WTC11 (cell line): ENCODE data around the gene PDE11A. TPM values are rescaled to one million over a fixed set of nuclear protein-coding genes. Genes with fewer than 3 reads are reported as not detected.

Experiments
- ATAC-seq: fragments of 200-7000 bp; cut with Tn5 transposase; 2 replicates; pipeline ENCODE4 v1.10.0; 2021; ENCODE audit warnings: mild to moderate bottlenecking, moderate library complexity
- CTCF ChIA-PET: fragments of 300-600 bp; sonication (Branson Sonifier 250); formaldehyde crosslinking; loops from one replicate; lab custom pipeline; 2021; ENCODE audit warnings: antibody characterized with exemption; lab: Charles Lee
- POLR2A ChIA-PET: fragments of 350-600 bp; sonication (Branson Sonifier 250); formaldehyde crosslinking; loops from one replicate; lab custom pipeline; 2021; ENCODE audit warnings: antibody characterized with exemption; lab: Charles Lee
- DNase-seq: peaks from one replicate; pipeline ENCODE4 v3.0.0; 2021; ENCODE audit warnings: low spot score
- H3K27ac Mint-ChIP-seq: 2 replicates; pipeline ENCODE4 v1.8.0; 2021; ENCODE audit warnings: mixed read lengths
- H3K27me3 Mint-ChIP-seq: 2 replicates; pipeline ENCODE4 v1.8.0; 2021; ENCODE audit warnings: low read depth, mild to moderate bottlenecking, moderate library complexity, mixed read lengths
- H3K36me3 Mint-ChIP-seq: 2 replicates; pipeline ENCODE4 v1.8.0; 2021; ENCODE audit warnings: mixed read lengths
- H3K4me1 Mint-ChIP-seq: 2 replicates; pipeline ENCODE4 v1.8.0; 2022; ENCODE audit warnings: mixed read lengths
- H3K4me3 Mint-ChIP-seq: 2 replicates; pipeline ENCODE4 v1.8.0; 2021; ENCODE audit warnings: mild to moderate bottlenecking, moderate library complexity, mixed read lengths
- H3K9me3 Mint-ChIP-seq: 2 replicates; pipeline ENCODE4 v1.8.0; 2021; ENCODE audit warnings: mixed read lengths
- CREB1 ChIP-seq: sonication (generic); formaldehyde crosslinking; IDR thresholded peaks from 2 replicates; pipeline ENCODE4 v1.8.0; 2023; ENCODE audit warnings: mild to moderate bottlenecking, missing genetic modification reagents
- GRHL2 ChIP-seq: fragments of 250-450 bp; sonication (Bioruptor Pico); IDR thresholded peaks from 2 replicates; pipeline ENCODE4 v1.8.0; 2022; ENCODE audit warnings: mild to moderate bottlenecking, moderate library complexity; ENCODE audit not compliant: insufficient replicate concordance, severe bottlenecking
- GTF2I ChIP-seq: fragments of 250-450 bp; sonication (Bioruptor Pico); conservative IDR thresholded peaks from 2 replicates; pipeline ENCODE4 v1.4.0; 2021; ENCODE audit warnings: mild to moderate bottlenecking
- JAZF1 ChIP-seq: fragments of 250-450 bp; sonication (Bioruptor Pico); IDR thresholded peaks from 2 replicates; pipeline ENCODE4 v1.9.0; 2021; ENCODE audit warnings: moderate library complexity, mild to moderate bottlenecking, inconsistent platforms
- NFE2L1 ChIP-seq: sonication (generic); formaldehyde crosslinking; IDR thresholded peaks from 2 replicates; pipeline ENCODE4 v1.8.1; 2023; ENCODE audit warnings: missing genetic modification reagents
- NFYB ChIP-seq: sonication (generic); formaldehyde crosslinking; conservative IDR thresholded peaks from 2 replicates; pipeline ENCODE4 v1.8.0; 2022; ENCODE audit warnings: low read depth, missing genetic modification reagents
- NR1H2 ChIP-seq: sonication (generic); formaldehyde crosslinking; IDR thresholded peaks from 2 replicates; pipeline ENCODE4 v1.9.0; 2021; ENCODE audit warnings: mild to moderate bottlenecking, moderate library complexity, missing genetic modification reagents
- NR3C1 ChIP-seq: sonication (generic); formaldehyde crosslinking; conservative IDR thresholded peaks from 2 replicates; pipeline ENCODE4 v1.8.1; 2023; ENCODE audit warnings: low read depth, mild to moderate bottlenecking, missing genetic modification reagents
- PRRX2 ChIP-seq: fragments of 250-450 bp; sonication (Bioruptor Pico); IDR thresholded peaks from 2 replicates; pipeline ENCODE4 v1.8.0; 2021; ENCODE audit warnings: mild to moderate bottlenecking
- TCF7 ChIP-seq: sonication (generic); formaldehyde crosslinking; IDR thresholded peaks from 2 replicates; pipeline ENCODE4 v1.8.0; 2022; ENCODE audit warnings: mild to moderate bottlenecking, low read depth, missing genetic modification reagents, moderate library complexity
- ZBTB21 ChIP-seq: sonication (generic); formaldehyde crosslinking; IDR thresholded peaks from 2 replicates; pipeline ENCODE4 v1.8.1; 2023; ENCODE audit warnings: mild to moderate bottlenecking, missing genetic modification reagents, borderline replicate concordance
- ZNF219 ChIP-seq: sonication (generic); formaldehyde crosslinking; IDR thresholded peaks from 2 replicates; pipeline ENCODE4 v1.8.0; 2023; ENCODE audit warnings: missing genetic modification reagents, mild to moderate bottlenecking, borderline replicate concordance
- total RNA-seq: library from RNA; stranded (reverse); gene quantifications from 3 replicates; pipeline ENCODE4 v1.2.3, GENCODE V29; 2021
- TF ChIP-seq, protein P1 (sequence below): fragments of 250-450 bp; sonication (Bioruptor Pico); IDR thresholded peaks from 2 replicates; pipeline ENCODE4 v1.9.0; 2021; ENCODE audit warnings: mild to moderate bottlenecking, borderline replicate concordance
- TF ChIP-seq, protein P2 (sequence below): sonication (generic); formaldehyde crosslinking; IDR thresholded peaks from 2 replicates; pipeline ENCODE4 v1.8.0; 2023; ENCODE audit warnings: missing genetic modification reagents, mild to moderate bottlenecking, borderline replicate concordance
- TF ChIP-seq, protein P3 (sequence below): sonication (generic); formaldehyde crosslinking; IDR thresholded peaks from 2 replicates; pipeline ENCODE4 v1.8.1; 2022; ENCODE audit warnings: mild to moderate bottlenecking, moderate library complexity, missing genetic modification reagents
- TF ChIP-seq, protein P4 (sequence below): sonication (generic); formaldehyde crosslinking; IDR thresholded peaks from 2 replicates; pipeline ENCODE4 v1.8.1; 2022; ENCODE audit warnings: mild to moderate bottlenecking, missing genetic modification reagents, moderate library complexity, borderline replicate concordance

PDE11A gene
- total RNA-seq, 1 experiment from 2014 or later, result 0.13 TPM

DNA sequence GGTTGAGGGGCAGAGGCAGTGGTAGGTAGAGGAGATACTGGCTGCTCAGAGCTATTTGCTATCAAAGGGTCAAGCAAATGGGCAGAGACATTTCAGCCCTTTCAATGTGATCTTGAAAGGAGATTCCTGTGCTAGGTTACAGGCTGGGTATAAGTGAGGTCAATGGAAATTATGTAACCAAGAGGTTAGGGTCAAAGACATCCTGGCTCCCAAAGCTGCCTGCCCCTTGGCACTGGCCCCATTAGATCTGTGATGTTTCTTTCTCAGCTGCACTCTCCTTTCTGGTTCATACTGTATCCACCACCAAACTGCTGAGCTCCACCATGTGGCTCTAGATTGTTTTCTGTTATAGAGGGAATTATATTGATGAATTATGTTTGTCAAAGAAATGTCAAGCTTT lies 479.6 kb downstream of the PDE11A start (continued):
- no peak for TF ChIP-seq GRHL2

DNA sequence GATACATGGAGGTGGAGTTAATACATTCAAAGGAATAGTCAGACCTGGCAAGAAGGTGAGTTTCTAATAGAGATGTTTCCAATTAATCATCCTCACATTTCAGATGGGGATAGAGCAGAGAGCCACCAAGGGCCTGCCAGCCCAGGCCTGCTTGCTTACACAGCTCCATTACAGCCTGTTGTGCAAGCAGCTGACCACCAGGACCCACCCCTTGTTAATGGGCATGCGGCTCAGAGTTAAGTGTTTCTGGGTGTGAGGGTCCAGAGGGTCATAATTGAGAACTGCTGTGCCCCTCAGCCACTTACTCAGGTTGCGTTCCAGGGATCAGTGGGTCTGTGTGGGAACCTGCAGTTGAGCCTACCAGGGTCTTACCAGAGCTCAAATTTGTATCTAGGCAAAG lies 480.2 kb downstream of the PDE11A start:
- CTCF ChIA-PET, result interaction anchor here (0.8 to 2.0 kb wide), 2 partner anchors 12 to 180 kb away, joined by 3 to 7 read pairs; no protein-coding TSS in a partner anchor
- no peak for TF ChIP-seq NR3C1 (CRISPR knock-in tag)
- TF ChIP-seq, protein P1, sequence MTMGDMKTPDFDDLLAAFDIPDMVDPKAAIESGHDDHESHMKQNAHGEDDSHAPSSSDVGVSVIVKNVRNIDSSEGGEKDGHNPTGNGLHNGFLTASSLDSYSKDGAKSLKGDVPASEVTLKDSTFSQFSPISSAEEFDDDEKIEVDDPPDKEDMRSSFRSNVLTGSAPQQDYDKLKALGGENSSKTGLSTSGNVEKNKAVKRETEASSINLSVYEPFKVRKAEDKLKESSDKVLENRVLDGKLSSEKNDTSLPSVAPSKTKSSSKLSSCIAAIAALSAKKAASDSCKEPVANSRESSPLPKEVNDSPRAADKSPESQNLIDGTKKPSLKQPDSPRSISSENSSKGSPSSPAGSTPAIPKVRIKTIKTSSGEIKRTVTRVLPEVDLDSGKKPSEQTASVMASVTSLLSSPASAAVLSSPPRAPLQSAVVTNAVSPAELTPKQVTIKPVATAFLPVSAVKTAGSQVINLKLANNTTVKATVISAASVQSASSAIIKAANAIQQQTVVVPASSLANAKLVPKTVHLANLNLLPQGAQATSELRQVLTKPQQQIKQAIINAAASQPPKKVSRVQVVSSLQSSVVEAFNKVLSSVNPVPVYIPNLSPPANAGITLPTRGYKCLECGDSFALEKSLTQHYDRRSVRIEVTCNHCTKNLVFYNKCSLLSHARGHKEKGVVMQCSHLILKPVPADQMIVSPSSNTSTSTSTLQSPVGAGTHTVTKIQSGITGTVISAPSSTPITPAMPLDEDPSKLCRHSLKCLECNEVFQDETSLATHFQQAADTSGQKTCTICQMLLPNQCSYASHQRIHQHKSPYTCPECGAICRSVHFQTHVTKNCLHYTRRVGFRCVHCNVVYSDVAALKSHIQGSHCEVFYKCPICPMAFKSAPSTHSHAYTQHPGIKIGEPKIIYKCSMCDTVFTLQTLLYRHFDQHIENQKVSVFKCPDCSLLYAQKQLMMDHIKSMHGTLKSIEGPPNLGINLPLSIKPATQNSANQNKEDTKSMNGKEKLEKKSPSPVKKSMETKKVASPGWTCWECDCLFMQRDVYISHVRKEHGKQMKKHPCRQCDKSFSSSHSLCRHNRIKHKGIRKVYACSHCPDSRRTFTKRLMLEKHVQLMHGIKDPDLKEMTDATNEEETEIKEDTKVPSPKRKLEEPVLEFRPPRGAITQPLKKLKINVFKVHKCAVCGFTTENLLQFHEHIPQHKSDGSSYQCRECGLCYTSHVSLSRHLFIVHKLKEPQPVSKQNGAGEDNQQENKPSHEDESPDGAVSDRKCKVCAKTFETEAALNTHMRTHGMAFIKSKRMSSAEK (CRISPR knock-in tag), result no peak
- TF ChIP-seq PRRX2 (CRISPR knock-in tag), result no peak
- TF ChIP-seq GTF2I, result no peak
- TF ChIP-seq, protein P2, sequence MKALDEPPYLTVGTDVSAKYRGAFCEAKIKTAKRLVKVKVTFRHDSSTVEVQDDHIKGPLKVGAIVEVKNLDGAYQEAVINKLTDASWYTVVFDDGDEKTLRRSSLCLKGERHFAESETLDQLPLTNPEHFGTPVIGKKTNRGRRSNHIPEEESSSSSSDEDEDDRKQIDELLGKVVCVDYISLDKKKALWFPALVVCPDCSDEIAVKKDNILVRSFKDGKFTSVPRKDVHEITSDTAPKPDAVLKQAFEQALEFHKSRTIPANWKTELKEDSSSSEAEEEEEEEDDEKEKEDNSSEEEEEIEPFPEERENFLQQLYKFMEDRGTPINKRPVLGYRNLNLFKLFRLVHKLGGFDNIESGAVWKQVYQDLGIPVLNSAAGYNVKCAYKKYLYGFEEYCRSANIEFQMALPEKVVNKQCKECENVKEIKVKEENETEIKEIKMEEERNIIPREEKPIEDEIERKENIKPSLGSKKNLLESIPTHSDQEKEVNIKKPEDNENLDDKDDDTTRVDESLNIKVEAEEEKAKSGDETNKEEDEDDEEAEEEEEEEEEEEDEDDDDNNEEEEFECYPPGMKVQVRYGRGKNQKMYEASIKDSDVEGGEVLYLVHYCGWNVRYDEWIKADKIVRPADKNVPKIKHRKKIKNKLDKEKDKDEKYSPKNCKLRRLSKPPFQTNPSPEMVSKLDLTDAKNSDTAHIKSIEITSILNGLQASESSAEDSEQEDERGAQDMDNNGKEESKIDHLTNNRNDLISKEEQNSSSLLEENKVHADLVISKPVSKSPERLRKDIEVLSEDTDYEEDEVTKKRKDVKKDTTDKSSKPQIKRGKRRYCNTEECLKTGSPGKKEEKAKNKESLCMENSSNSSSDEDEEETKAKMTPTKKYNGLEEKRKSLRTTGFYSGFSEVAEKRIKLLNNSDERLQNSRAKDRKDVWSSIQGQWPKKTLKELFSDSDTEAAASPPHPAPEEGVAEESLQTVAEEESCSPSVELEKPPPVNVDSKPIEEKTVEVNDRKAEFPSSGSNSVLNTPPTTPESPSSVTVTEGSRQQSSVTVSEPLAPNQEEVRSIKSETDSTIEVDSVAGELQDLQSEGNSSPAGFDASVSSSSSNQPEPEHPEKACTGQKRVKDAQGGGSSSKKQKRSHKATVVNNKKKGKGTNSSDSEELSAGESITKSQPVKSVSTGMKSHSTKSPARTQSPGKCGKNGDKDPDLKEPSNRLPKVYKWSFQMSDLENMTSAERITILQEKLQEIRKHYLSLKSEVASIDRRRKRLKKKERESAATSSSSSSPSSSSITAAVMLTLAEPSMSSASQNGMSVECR (CRISPR knock-in tag), result no peak
- TF ChIP-seq TCF7, result no peak
- TF ChIP-seq, protein P3, sequence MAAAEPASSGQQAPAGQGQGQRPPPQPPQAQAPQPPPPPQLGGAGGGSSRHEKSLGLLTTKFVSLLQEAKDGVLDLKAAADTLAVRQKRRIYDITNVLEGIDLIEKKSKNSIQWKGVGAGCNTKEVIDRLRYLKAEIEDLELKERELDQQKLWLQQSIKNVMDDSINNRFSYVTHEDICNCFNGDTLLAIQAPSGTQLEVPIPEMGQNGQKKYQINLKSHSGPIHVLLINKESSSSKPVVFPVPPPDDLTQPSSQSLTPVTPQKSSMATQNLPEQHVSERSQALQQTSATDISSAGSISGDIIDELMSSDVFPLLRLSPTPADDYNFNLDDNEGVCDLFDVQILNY (CRISPR knock-in tag), result no peak
- no peak for TF ChIP-seq JAZF1
- no peak for TF ChIP-seq CREB1
- no peak for TF ChIP-seq NFE2L1
- no peak for TF ChIP-seq NFYB (CRISPR knock-in tag)
- no peak for TF ChIP-seq ZBTB21
- TF ChIP-seq, protein P4, sequence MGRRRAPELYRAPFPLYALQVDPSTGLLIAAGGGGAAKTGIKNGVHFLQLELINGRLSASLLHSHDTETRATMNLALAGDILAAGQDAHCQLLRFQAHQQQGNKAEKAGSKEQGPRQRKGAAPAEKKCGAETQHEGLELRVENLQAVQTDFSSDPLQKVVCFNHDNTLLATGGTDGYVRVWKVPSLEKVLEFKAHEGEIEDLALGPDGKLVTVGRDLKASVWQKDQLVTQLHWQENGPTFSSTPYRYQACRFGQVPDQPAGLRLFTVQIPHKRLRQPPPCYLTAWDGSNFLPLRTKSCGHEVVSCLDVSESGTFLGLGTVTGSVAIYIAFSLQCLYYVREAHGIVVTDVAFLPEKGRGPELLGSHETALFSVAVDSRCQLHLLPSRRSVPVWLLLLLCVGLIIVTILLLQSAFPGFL (CRISPR knock-in tag), result no peak
- no peak for TF ChIP-seq NR1H2 (CRISPR knock-in tag)
- no peak for TF ChIP-seq ZNF219 (CRISPR knock-in tag)

More for the DNA sequence above, 480.2 kb downstream of the PDE11A start:
- Mint-ChIP-seq H3K27ac (no peak overlapping the region), H3K36me3 (no peaks in the 10 kb centered on the region), H3K9me3 (no peaks in the 10 kb centered on the region), H3K4me3 (no peak overlapping the region), H3K27me3 (no peaks in the 10 kb centered on the region), H3K4me1 (peaks cover 11% of the 10 kb centered on the region)
- ATAC-seq, result peak; percentile 36; the same call in 1 of the 2 replicates
- POLR2A ChIA-PET, result no interaction called here
- DNase-seq, result no peak
